GM12801 (cell line): ENCODE results near the gene SOHLH1.

ENCODE experiments used
- CTCF ChIP-seq: IDR thresholded peaks from one replicate; pipeline ENCODE4 v1.5.1; 2011; ENCODE audit warnings: control low read depth; ENCODE audit not compliant: insufficient read length; ENCODE audit errors: extremely low read depth

Gene SOHLH1

DNA sequence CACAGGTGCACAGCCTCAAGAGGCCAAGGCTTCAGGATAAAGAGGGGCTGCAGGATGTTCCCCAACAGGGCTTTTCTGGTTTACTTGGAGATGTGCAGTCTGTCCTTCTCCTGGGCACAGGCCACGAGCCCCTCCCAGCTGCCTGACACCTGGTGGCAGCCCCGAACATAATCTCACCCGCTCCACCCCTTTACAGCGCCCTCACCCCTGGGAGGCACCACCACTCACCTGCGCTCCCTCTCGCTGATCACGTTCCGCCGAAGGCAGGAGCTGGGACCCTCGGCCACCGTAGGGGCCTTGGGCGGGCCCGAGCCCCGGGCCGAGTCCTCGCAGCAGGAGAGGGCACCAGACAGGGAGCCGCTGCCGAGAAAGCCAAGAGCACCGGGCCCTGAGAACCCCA is 514 bp downstream of the SOHLH1 start:
- no peak for TF ChIP-seq CTCF

DNA sequence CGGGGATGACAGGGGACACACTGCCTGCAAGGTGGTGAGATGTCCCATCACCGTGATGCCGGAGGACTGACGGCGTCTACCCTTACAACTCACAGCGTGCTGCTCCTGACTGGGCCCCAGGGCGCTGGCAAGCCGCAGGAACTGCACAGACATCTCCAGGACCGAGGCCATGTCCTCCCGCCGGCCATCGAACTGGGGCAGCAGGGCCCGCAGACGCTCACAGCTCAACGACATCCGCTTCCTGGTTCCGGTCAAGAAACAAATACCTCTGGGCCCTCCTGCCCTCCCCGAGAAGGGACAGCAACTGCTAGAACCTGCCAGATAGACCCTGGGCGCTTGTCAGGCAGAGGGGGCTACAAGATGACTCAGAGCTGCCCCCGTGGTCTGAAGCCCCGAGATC is 1.0 kb downstream of the SOHLH1 start:
- TF ChIP-seq CTCF = no peak

- TF ChIP-seq CTCF = no peak
These were observed 2.1 kb downstream of the SOHLH1 start for GRCh38 chr9:135697226-135697625.

- TF ChIP-seq CTCF = no peak
These were observed 2.8 kb downstream of the SOHLH1 start for GRCh38 chr9:135696446-135696845.

DNA sequence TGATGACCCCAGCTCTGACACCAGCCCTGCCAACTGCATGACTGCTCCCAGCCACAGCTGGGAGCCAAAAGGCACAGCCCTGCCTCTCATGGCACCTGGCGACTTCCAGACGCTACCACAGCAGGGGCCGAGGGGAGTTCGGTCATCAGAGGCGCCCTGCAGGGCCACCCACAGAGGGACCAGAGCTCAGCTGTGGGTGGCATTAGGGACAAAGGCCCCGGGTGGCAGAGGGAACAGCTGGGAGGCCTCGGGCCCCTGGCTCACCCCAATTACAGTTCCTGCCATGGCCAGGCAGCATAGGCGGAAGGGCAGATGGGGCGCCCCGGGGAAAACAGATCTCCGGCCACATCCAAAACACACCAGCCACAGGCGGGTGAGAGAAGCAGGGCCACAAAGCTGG is 3.6 kb downstream of the SOHLH1 start:
- no peak for TF ChIP-seq CTCF

DNA sequence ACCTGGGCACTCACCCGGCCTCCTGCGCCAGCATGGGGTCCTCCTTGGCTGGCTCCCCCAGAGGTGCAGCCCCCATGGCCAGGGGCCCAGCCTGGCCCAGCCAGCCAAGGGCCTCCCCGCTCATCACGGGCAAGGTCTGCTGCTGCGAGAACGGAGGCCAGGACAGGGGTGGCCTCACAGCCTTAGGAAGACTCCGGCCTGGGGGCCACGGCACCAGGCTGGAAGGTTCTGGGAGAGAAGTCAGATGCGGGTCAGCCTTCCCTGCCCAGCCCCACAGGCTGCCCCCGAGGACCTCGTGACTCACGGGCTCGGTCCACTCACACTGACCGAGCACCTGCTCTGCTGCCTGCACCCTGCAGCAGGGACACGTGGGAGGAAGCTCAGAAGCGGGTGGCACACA is 4.2 kb downstream of the SOHLH1 start:
- no peak for TF ChIP-seq CTCF

GRCh38 chr9:135694414-135694813 is 4.9 kb downstream of the SOHLH1 start:
- no peak for TF ChIP-seq CTCF

GRCh38 chr9:135693771-135694170 is 5.5 kb downstream of the SOHLH1 start:
- TF ChIP-seq CTCF = no peak
